SK-N-SH (cell line): ENCODE measurements around the gene FYCO1.

Experiments used
- CHD2 ChIP-seq: fragments of 150-350 bp; IDR thresholded peaks from 2 replicates; pipeline ENCODE4 v1.6.1; 2018; ENCODE audit warnings: low read length; ENCODE audit not compliant: partially characterized antibody
- CTCF ChIP-seq: fragments of 200-600 bp; sonication (generic); IDR thresholded peaks from 2 replicates; pipeline ENCODE4 v1.6.1; 2017; ENCODE audit warnings: antibody characterized with exemption, mild to moderate bottlenecking, moderate library complexity
- ELF1 ChIP-seq: IDR thresholded peaks from 2 replicates; pipeline ENCODE4 v1.4.0; 2012
- EP300 ChIP-seq, 2 experiments: IDR thresholded peaks; 2 replicates each; pipeline versions ENCODE4 v1.4.0 to v1.6.1; 2012; ENCODE audit warnings: borderline replicate concordance in 1 of 2, low read depth in 1 of 2, low read length in 1 of 2
- FOXM1 ChIP-seq: IDR thresholded peaks from 2 replicates; pipeline ENCODE4 v1.4.0; 2012; ENCODE audit warnings: low read depth, mild to moderate bottlenecking
- GABPA ChIP-seq: IDR thresholded peaks from 2 replicates; pipeline ENCODE4 v1.4.0; 2012; ENCODE audit warnings: low read depth, mild to moderate bottlenecking
- NRF1 ChIP-seq: IDR thresholded peaks from 2 replicates; pipeline ENCODE4 v1.6.1; 2012; ENCODE audit warnings: low read depth, mild to moderate bottlenecking, low read length
- RFX5 ChIP-seq: IDR thresholded peaks from 2 replicates; pipeline ENCODE4 v1.6.1; 2012; ENCODE audit warnings: mild to moderate bottlenecking, improper control_type of control experiment, low read length
- RXRA ChIP-seq: IDR thresholded peaks from 2 replicates; pipeline ENCODE4 v1.4.0; 2012; ENCODE audit warnings: low read depth, mild to moderate bottlenecking, borderline replicate concordance
- SMC3 ChIP-seq: IDR thresholded peaks from 2 replicates; pipeline ENCODE4 v1.6.1; 2012; ENCODE audit warnings: low read depth, low read length, improper control_type of control experiment
- YY1 ChIP-seq: IDR thresholded peaks from 2 replicates; pipeline ENCODE4 v1.4.0; 2012; ENCODE audit warnings: low read depth, mild to moderate bottlenecking
- TF ChIP-seq, protein P1 (sequence below): fragments of 150-350 bp; IDR thresholded peaks from 2 replicates; pipeline ENCODE4 v1.6.1; 2017; ENCODE audit warnings: antibody characterized with exemption, low read length, low read depth, borderline replicate concordance
- TF ChIP-seq, protein P2 (sequence below): IDR thresholded peaks from 2 replicates; pipeline ENCODE4 v1.4.0; 2012; ENCODE audit warnings: low read depth, borderline replicate concordance
- TF ChIP-seq, protein P3 (sequence below): IDR thresholded peaks from 2 replicates; pipeline ENCODE4 v1.4.0; 2012; ENCODE audit warnings: low read depth, borderline replicate concordance

DNA sequence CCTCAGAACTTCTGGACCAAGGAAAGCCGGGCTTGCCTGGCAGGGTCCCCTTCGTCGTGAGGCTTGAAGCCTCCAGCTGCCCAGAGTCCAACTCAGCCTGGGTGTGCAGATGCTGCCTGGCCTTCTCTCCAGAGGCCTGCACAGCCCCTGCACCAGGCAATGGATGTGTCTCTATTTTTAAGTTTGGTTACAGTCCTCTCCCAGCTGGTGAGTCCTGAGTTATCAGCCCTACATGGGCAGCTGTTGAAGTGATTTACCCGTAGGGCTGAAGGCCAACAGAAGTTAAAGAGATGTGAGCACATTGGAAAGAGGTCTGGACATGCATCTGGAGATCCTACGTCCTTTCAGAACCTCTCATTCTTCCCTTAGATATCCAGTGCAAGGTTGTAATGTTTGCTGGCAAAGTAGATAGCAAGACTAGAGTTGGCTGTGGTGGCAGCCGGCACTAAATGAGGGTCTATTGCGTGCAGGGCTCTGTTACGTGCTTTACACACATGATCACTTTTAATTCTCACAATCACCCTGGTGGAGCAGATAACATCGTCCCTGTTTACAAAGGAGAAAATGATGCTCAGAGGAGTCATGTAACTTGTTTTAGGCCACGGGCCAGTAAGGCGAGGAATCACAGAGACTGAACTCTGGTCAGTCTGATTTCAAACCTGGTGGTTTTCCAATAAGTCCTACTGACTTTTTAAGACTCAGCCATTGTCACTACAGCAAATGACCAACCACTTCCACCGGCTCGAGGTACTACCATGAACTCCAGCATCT, 9.9 kb downstream of the FYCO1 start:
- TF ChIP-seq GABPA (no peak), FOXM1 (no peak), YY1 (no peak), CHD2 (no peak), NRF1 (no peak), RXRA (no peak), EP300 (IDR thresholded peaks at IDR 0.05; ENCODE audit: borderline replicate concordance in 1 of 2, low read depth in 1 of 2, low read length in 1 of 2) (no peak), RFX5 (no peak), CTCF (no peak), ELF1 (no peak), SMC3 (no peak)
- TF ChIP-seq, protein P1, sequence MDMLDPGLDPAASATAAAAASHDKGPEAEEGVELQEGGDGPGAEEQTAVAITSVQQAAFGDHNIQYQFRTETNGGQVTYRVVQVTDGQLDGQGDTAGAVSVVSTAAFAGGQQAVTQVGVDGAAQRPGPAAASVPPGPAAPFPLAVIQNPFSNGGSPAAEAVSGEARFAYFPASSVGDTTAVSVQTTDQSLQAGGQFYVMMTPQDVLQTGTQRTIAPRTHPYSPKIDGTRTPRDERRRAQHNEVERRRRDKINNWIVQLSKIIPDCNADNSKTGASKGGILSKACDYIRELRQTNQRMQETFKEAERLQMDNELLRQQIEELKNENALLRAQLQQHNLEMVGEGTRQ: no peak
- TF ChIP-seq, protein P2, sequence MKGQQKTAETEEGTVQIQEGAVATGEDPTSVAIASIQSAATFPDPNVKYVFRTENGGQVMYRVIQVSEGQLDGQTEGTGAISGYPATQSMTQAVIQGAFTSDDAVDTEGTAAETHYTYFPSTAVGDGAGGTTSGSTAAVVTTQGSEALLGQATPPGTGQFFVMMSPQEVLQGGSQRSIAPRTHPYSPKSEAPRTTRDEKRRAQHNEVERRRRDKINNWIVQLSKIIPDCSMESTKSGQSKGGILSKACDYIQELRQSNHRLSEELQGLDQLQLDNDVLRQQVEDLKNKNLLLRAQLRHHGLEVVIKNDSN: no peak
- TF ChIP-seq, protein P3, sequence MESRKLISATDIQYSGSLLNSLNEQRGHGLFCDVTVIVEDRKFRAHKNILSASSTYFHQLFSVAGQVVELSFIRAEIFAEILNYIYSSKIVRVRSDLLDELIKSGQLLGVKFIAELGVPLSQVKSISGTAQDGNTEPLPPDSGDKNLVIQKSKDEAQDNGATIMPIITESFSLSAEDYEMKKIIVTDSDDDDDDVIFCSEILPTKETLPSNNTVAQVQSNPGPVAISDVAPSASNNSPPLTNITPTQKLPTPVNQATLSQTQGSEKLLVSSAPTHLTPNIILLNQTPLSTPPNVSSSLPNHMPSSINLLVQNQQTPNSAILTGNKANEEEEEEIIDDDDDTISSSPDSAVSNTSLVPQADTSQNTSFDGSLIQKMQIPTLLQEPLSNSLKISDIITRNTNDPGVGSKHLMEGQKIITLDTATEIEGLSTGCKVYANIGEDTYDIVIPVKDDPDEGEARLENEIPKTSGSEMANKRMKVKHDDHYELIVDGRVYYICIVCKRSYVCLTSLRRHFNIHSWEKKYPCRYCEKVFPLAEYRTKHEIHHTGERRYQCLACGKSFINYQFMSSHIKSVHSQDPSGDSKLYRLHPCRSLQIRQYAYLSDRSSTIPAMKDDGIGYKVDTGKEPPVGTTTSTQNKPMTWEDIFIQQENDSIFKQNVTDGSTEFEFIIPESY: no peak
